Testis (tissue), 3 donors: ENCODE results near the gene COLGALT1. TPM values are rescaled to one million over a fixed set of nuclear protein-coding genes. Genes with fewer than 3 reads are reported as not detected.

Experiments
- DNase-seq: peaks from one replicate; pipeline ENCODE4 v3.0.0-alpha.2; 2019
- H3K27ac ChIP-seq, 2 donors: fragments of 200-600 bp; sonication (generic); one replicate each; pipeline ENCODE4 v1.5.1; 2019
- H3K27me3 ChIP-seq: fragments of 200-600 bp; sonication (generic); one replicate; pipeline ENCODE4 v1.5.1; 2019
- H3K36me3 ChIP-seq: fragments of 200-600 bp; sonication (generic); one replicate; pipeline ENCODE4 v1.5.1; 2017; ENCODE audit warnings: low read depth; ENCODE audit errors: missing control alignments
- H3K4me1 ChIP-seq: fragments of 200-600 bp; sonication (generic); one replicate; pipeline ENCODE4 v1.5.1; 2019
- H3K4me3 ChIP-seq, 2 donors: fragments of 200-600 bp; sonication (generic); one replicate each; pipeline ENCODE4 v1.5.1; 2017 to 2019
- H3K9me3 ChIP-seq: fragments of 200-600 bp; sonication (generic); one replicate; pipeline ENCODE4 v1.5.1; 2017
- POLR2A ChIP-seq: fragments of 450-650 bp; IDR thresholded peaks from one replicate; pipeline ENCODE4 v1.6.1; 2017; ENCODE audit warnings: antibody characterized with exemption, mild to moderate bottlenecking, moderate library complexity
- WGBS, 2 donors: methylation state at CpG; one replicate each; pipeline ENCODE4 v1.1.5; 2018; 5-methylcytosine and 5-hydroxymethylcytosine counted together
- intact Hi-C: fragments of 100-400 bp; cut with DNase I; formaldehyde crosslinking; loops from one replicate; pipeline ENCODE4 v1.15.1; 2023; ENCODE audit warnings: low total_unique reads
- polyA plus RNA-seq: library from polyadenylated mRNA; stranded (reverse); fragments of 350-450 nt; fragmentation: Illumina TruSeq; extraction: RNeasy Lipid Tissue Mini Kit (QIAGEN cat#74804); gene quantifications from one replicate; pipeline ENCODE4 v1.2.3, GENCODE V29; 2014; ENCODE audit warnings: low read depth, low replicate concordance; ENCODE audit not compliant: insufficient read depth
- total RNA-seq, 2 donors: library from RNA; depleted of rRNA; stranded (reverse); fragments of >200 nt; gene quantifications; one replicate each; pipeline ENCODE4 v1.2.3, GENCODE V29; 2016
- TF ChIP-seq, protein P1 (sequence below), 3 experiments: fragments of 450-650 bp in 2 of 3; fragments of 200-600 bp in 1 of 3; sonication (generic) in 1 of 3; IDR thresholded peaks; one replicate each; pipeline ENCODE4 v1.5.1; 2016 to 2019; ENCODE audit warnings: antibody characterized with exemption in 3 of 3, mild to moderate bottlenecking in 2 of 3, moderate library complexity in 1 of 3

The COLGALT1 gene
- total and polyA plus RNA-seq, 3 donors from 2014 or later: 52.0 to 94.5 (median 70.3) TPM

DNA sequence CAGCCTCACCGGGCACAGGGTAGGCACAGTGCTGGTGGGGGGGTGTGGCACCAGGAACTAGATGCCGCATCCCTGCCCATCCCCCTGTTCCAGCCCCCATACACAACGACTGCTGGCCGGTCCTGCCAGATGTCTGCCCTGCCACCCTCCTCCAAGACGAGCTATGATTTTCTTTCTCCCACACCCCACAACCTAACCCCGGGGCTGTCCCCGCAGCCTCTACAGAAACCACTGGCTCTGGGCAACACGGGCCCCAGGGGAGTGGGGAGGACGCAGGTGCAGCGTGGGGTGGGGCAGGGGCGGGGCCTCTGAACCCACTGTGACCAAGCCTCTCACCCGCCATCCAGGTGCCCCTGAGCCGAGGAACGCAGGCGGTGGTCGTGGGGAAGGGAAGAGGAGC lies 28.5 kb upstream of the COLGALT1 start:
- no peaks in the 10 kb centered on the region for H3K9me3 ChIP-seq
- no peaks in the 10 kb centered on the region for H3K36me3 ChIP-seq
- no peak overlapping the region for H3K4me3 ChIP-seq
- WGBS, 2 donors: 74 to 88% methylated on average over 11 to 16 of the region's 16 CpGs
- H3K4me1 ChIP-seq: peaks cover 4% of the 10 kb centered on the region
- no peak for TF ChIP-seq POLR2A
- TF ChIP-seq, protein P1, sequence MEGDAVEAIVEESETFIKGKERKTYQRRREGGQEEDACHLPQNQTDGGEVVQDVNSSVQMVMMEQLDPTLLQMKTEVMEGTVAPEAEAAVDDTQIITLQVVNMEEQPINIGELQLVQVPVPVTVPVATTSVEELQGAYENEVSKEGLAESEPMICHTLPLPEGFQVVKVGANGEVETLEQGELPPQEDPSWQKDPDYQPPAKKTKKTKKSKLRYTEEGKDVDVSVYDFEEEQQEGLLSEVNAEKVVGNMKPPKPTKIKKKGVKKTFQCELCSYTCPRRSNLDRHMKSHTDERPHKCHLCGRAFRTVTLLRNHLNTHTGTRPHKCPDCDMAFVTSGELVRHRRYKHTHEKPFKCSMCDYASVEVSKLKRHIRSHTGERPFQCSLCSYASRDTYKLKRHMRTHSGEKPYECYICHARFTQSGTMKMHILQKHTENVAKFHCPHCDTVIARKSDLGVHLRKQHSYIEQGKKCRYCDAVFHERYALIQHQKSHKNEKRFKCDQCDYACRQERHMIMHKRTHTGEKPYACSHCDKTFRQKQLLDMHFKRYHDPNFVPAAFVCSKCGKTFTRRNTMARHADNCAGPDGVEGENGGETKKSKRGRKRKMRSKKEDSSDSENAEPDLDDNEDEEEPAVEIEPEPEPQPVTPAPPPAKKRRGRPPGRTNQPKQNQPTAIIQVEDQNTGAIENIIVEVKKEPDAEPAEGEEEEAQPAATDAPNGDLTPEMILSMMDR (IDR thresholded peaks at IDR 0.05): no peak
- no peaks in the 10 kb centered on the region for H3K27me3 ChIP-seq
- H3K27ac ChIP-seq: no peak overlapping the region
- no peak for DNase-seq
- intact Hi-C loops: no loop called here

DNA sequence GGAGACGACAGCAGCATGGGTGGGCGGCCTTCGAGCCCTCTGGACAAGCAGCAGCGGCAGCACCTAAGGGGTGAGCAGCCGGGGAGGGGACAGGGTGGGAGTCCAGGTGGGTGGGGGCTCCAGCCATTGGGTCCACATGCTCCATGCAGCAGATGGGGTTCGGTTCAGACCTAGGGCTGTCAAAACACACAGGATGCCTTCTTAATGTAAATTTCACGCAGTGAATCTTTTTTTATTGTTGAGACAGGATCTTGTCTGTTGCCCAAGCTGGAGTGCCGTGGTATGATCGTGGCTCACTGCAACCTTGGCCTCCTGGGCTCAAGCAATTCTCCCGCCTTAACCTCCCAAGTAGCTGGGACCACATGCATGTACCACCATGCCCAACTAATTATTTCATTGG lies 28.1 kb upstream of the COLGALT1 start:
- intact Hi-C loops: no loop called here
- TF ChIP-seq, protein P1 (IDR thresholded peaks at IDR 0.05): no peak
- TF ChIP-seq POLR2A: no peak
- Histone ChIP-seq H3K4me1 (peaks cover 4% of the 10 kb centered on the region), H3K36me3 (no peaks in the 10 kb centered on the region), H3K27ac (no peak overlapping the region), H3K4me3 (no peak overlapping the region), H3K9me3 (no peaks in the 10 kb centered on the region), H3K27me3 (no peaks in the 10 kb centered on the region)
- 74% methylated on average over 7 to 10 of the region's 10 CpGs for WGBS, 2 donors
- DNase-seq: no peak

DNA sequence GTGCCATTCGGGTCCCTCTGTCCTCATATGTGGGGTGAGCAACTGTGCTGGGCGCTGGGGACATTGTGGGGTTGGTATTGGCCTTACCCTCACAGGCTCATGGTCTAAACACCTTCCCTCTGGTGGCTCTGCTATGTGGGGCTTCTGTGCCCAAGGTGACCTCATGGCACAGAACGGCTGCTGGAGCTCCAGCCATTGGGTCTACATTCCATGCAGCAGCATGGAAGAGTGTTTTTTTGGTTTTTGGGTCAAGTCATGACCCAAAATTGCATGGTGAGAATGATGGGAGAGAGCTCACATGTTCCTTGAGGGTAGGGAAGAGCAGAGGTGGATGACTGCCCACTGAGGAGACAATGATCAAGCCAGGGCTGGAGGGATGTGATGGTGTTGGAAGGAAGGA lies 26.8 kb upstream of the COLGALT1 start:
- Histone ChIP-seq H3K4me1 (no peaks in the 10 kb centered on the region), H3K36me3 (no peaks in the 10 kb centered on the region), H3K9me3 (no peaks in the 10 kb centered on the region), H3K4me3 (no peak overlapping the region), H3K27ac (no peak overlapping the region), H3K27me3 (no peaks in the 10 kb centered on the region)
- WGBS, 2 donors: 95 to 100% methylated on average over 1 to 3 of the region's 3 CpGs
- TF ChIP-seq, protein P1 (IDR thresholded peaks at IDR 0.05): no peak
- no peak for TF ChIP-seq POLR2A
- intact Hi-C loops: no loop called here
- no peak for DNase-seq

DNA sequence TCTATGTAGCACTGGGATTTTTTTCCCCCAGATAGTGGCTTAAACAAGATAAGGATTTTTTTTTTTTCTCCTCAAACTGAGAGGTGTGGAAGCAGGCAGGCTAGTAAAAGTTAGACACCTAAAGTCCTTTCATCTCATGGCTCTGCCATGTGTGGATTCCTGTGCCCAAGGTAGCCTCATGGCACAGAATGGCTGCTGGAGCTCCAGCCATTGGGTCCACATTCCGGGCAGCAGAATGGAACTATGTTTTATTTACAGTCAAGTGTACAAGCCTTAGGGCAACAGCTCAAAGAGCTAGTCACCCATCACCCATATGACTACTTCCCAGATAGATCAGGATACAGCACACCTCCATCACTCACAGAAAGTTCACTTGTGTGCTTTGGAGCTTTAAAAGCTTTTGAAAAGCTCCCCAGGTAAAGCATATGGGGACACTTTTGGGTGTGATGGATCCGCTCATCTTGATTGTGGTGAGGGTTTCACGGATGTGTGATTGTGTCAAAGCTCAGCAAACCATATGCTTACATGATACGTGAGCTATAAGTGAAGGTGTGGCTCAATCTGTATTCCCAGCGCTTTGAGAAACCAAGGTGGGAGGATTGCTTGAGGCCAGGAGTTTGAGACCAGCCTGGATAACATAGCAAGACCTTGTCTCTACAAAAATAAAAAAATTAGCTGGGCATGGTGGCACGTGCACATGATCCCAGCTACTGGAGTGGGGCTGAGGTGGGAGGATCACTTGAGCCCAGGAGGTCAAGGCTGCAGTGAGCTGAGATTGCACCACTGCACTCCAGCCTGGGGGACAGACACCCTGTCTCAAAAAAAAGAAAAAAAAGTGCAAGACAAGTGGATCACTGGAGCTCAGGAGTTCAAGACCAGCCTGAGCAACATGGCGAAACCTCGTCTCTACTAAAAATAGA lies 25.9 kb upstream of the COLGALT1 start:
- Histone ChIP-seq H3K4me1 (no peaks in the 10 kb centered on the region), H3K9me3 (no peaks in the 10 kb centered on the region), H3K36me3 (no peaks in the 10 kb centered on the region), H3K4me3 (no peak overlapping the region), H3K27me3 (no peaks in the 10 kb centered on the region), H3K27ac (no peak overlapping the region)
- no peak for TF ChIP-seq POLR2A
- TF ChIP-seq, protein P1 (IDR thresholded peaks at IDR 0.05): no peak
- intact Hi-C loops: no loop called here
- WGBS, 2 donors: 70 to 74% methylated on average over 8 of the region's 8 CpGs
- no peak for DNase-seq

DNA sequence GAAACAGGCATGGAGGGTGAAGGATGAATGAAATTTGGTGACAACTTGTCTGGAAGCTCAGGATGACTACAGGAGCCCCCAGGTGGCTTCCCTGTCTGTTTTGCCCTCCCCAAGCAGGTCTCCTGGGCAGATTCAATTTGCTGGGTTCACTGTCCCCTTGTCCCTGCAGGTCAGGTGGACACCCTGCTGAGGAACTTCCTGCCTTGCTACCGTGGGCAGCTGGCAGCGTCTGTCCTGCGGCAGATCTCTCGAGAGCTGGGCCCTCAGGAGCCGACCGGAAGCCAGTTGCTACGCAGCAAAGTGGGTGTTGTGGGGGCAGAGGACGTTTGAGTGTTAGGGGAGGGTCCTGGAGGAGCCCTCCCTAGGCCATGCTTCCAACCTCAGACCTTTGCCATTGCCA lies 24.9 kb upstream of the COLGALT1 start:
- no peak overlapping the region for H3K27ac ChIP-seq
- TF ChIP-seq, protein P1 (IDR thresholded peaks at IDR 0.05): no peak
- no peak for TF ChIP-seq POLR2A
- H3K4me3 ChIP-seq: no peak overlapping the region
- no peak for DNase-seq
- H3K4me1 ChIP-seq: no peaks in the 10 kb centered on the region
- intact Hi-C loops: no loop called here
- H3K27me3 ChIP-seq: no peaks in the 10 kb centered on the region
- WGBS, 2 donors: 52 to 73% methylated on average over 3 to 8 of the region's 8 CpGs
- H3K36me3 ChIP-seq: no peaks in the 10 kb centered on the region
- no peaks in the 10 kb centered on the region for H3K9me3 ChIP-seq
